ENCODE measurements around the gene TES. TPM values are rescaled to one million over a fixed set of nuclear protein-coding genes. Genes with fewer than 3 reads are reported as not detected.
"Not testable (repeated sequence)": the region's sequence is repeated elsewhere in the genome, so short reads cannot be mapped to it uniquely, and the experiment has no call there.

The TES gene
- total and polyA plus RNA-seq, 5 donors from 2014 or later, result 91.6 to 198 (median 188) TPM

GRCh38 chr7:116167177-116167576, 43.2 kb upstream of the TES start:
- Histone ChIP-seq H3K36me3 (ENCODE audit: control insufficient read depth, insufficient read depth, low read length) (no peaks in the 10 kb centered on the region), H3K27me3 (ENCODE audit: control insufficient read depth, insufficient read depth, low read length) (peaks cover 20% of the 10 kb centered on the region), H3K4me1 (ENCODE audit: control insufficient read depth, insufficient read depth, low read length, poor library complexity, severe bottlenecking) (peaks cover 7% of the 10 kb centered on the region), H3K27ac (ENCODE audit: insufficient read depth, low read length, poor library complexity, severe bottlenecking) (no peak overlapping the region), H3K9me3 (ENCODE audit: control insufficient read depth in 2 of 2, low read length in 2 of 2) (no peaks in the 10 kb centered on the region), H3K4me3 (ENCODE audit: low read depth, low read length) (no peak overlapping the region)
- H3K4me1 Mint-ChIP-seq, result peaks cover 0 to 5% (median 4%) of the 10 kb centered on the region in 4 donors
- DNase-seq, result peak in 2 of 3 donors; percentile 9 to 79
- peak overlapping the region in 1 of 4 donors; percentile 5 for H3K4me3 Mint-ChIP-seq
- ATAC-seq (ENCODE audit: low read depth in 2 of 2), result peak in 1 of 2 donors; percentile 79
- H3K9me3 Mint-ChIP-seq, result no peaks in the 10 kb centered on the region
- peaks cover 16% of the 10 kb centered on the region for H3K27me3 Mint-ChIP-seq
- H3K27ac Mint-ChIP-seq, result peak overlapping the region in 1 of 3 donors; percentile 45
- H3K36me3 Mint-ChIP-seq, result no peaks in the 10 kb centered on the region

DNA sequence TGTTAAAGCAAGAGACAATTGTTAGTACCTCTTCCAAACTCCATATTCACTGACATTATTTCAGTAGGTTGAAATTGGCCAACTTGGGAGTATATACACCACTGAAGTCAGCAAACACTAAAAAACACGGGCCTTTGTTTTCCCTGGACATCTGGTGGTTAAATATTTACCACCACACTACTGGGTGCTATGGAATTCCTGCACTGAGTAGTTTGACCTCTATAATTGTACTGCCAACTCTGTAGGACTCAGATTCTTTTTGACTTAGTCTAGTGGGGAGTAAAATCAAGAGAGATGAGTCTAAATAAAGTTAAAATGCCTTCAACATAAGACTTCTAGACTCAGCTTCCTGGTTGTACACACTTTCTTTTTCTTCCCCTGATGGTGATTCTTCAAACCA, 41.3 kb upstream of the TES start:
- Histone ChIP-seq H3K4me1 (ENCODE audit: control insufficient read depth, insufficient read depth, low read length, poor library complexity, severe bottlenecking) (peaks cover 7% of the 10 kb centered on the region), H3K36me3 (ENCODE audit: control insufficient read depth, insufficient read depth, low read length) (no peaks in the 10 kb centered on the region), H3K9me3 (ENCODE audit: control insufficient read depth in 2 of 2, low read length in 2 of 2) (no peaks in the 10 kb centered on the region), H3K27me3 (ENCODE audit: control insufficient read depth, insufficient read depth, low read length) (peaks cover 16% of the 10 kb centered on the region), H3K27ac (ENCODE audit: insufficient read depth, low read length, poor library complexity, severe bottlenecking) (no peak overlapping the region), H3K4me3 (ENCODE audit: low read depth, low read length) (no peak overlapping the region)
- Mint-ChIP-seq H3K36me3 (no peaks in the 10 kb centered on the region), H3K27ac (no peak overlapping the region), H3K4me3 (no peak overlapping the region), H3K9me3 (no peaks in the 10 kb centered on the region), H3K4me1 (peaks cover 0 to 5% (median 4%) of the 10 kb centered on the region in 4 donors), H3K27me3 (peaks cover 23% of the 10 kb centered on the region)
- DNase-seq (no peak), ATAC-seq (ENCODE audit: low read depth in 2 of 2) (no peak)

GRCh38 chr7:116170180-116170579, 40.2 kb upstream of the TES start:
- Histone ChIP-seq H3K27ac (ENCODE audit: insufficient read depth, low read length, poor library complexity, severe bottlenecking) (no peak overlapping the region), H3K36me3 (ENCODE audit: control insufficient read depth, insufficient read depth, low read length) (no peaks in the 10 kb centered on the region), H3K9me3 (ENCODE audit: control insufficient read depth in 2 of 2, low read length in 2 of 2) (no peaks in the 10 kb centered on the region), H3K27me3 (ENCODE audit: control insufficient read depth, insufficient read depth, low read length) (peaks cover 16% of the 10 kb centered on the region), H3K4me3 (ENCODE audit: low read depth, low read length) (no peak overlapping the region), H3K4me1 (ENCODE audit: control insufficient read depth, insufficient read depth, low read length, poor library complexity, severe bottlenecking) (peaks cover 7% of the 10 kb centered on the region)
- Mint-ChIP-seq H3K4me1 (peaks cover 0 to 5% (median 4%) of the 10 kb centered on the region in 4 donors), H3K27me3 (peaks cover 29% of the 10 kb centered on the region), H3K4me3 (no peak overlapping the region), H3K27ac (no peak overlapping the region), H3K9me3 (peaks cover 0 to 3% (median 0%) of the 10 kb centered on the region in 7 donors), H3K36me3 (no peaks in the 10 kb centered on the region)
- ATAC-seq (ENCODE audit: low read depth in 2 of 2) (no peak), DNase-seq (no peak)

- Histone ChIP-seq H3K9me3 (ENCODE audit: control insufficient read depth in 2 of 2, low read length in 2 of 2) (no peaks in the 10 kb centered on the region), H3K4me1 (ENCODE audit: control insufficient read depth, insufficient read depth, low read length, poor library complexity, severe bottlenecking) (peaks cover 7% of the 10 kb centered on the region), H3K36me3 (ENCODE audit: control insufficient read depth, insufficient read depth, low read length) (no peaks in the 10 kb centered on the region), H3K4me3 (ENCODE audit: low read depth, low read length) (no peak overlapping the region), H3K27ac (ENCODE audit: insufficient read depth, low read length, poor library complexity, severe bottlenecking) (no peak overlapping the region), H3K27me3 (ENCODE audit: control insufficient read depth, insufficient read depth, low read length) (peaks cover 15% of the 10 kb centered on the region)
- Mint-ChIP-seq H3K27me3 (peaks cover 36% of the 10 kb centered on the region), H3K9me3 (peaks cover 0 to 4% (median 0%) of the 10 kb centered on the region in 7 donors), H3K36me3 (no peaks in the 10 kb centered on the region), H3K4me1 (peaks cover 0 to 5% (median 4%) of the 10 kb centered on the region in 4 donors), H3K4me3 (no peak overlapping the region), H3K27ac (no peak overlapping the region)
- DNase-seq (no peak), ATAC-seq (ENCODE audit: low read depth in 2 of 2) (no peak)
These were observed 39.2 kb upstream of the TES start for GRCh38 chr7:116171094-116171493.

DNA sequence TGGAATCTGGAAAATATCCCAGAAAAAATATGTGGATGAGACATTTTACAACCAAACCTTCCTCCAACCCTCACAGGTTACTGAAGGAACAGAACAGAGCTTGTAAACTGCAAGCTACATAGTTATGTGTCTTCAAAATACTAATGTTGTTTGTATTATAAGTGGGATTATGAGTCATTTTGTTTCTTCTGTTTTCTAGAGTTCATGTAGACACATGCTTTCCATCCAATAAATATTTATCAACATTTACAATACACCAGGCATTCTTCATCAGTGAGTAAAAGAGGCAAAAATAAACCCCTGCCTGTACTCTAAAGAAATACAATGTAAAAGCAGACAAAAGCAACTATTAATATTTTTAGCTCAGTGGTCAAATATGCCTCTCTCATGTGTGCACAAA, 38.0 kb upstream of the TES start:
- no peak for ATAC-seq (ENCODE audit: low read depth in 2 of 2)
- H3K4me1 Mint-ChIP-seq, result peaks cover 0 to 2% (median 1%) of the 10 kb centered on the region in 4 donors
- no peak for DNase-seq
- Histone ChIP-seq H3K4me3 (ENCODE audit: low read depth, low read length) (no peak overlapping the region), H3K9me3 (ENCODE audit: control insufficient read depth in 2 of 2, low read length in 2 of 2) (no peaks in the 10 kb centered on the region), H3K36me3 (ENCODE audit: control insufficient read depth, insufficient read depth, low read length) (no peaks in the 10 kb centered on the region), H3K27me3 (ENCODE audit: control insufficient read depth, insufficient read depth, low read length) (peaks cover 13% of the 10 kb centered on the region), H3K27ac (ENCODE audit: insufficient read depth, low read length, poor library complexity, severe bottlenecking) (no peak overlapping the region), H3K4me1 (ENCODE audit: control insufficient read depth, insufficient read depth, low read length, poor library complexity, severe bottlenecking) (peaks cover under 1% of the 10 kb centered on the region)
- H3K27me3 Mint-ChIP-seq, result peaks cover 34% of the 10 kb centered on the region
- H3K27ac Mint-ChIP-seq, result no peak overlapping the region
- no peak overlapping the region for H3K4me3 Mint-ChIP-seq
- H3K9me3 Mint-ChIP-seq, result peaks cover 0 to 4% (median 0%) of the 10 kb centered on the region in 7 donors
- H3K36me3 Mint-ChIP-seq, result no peaks in the 10 kb centered on the region

DNA sequence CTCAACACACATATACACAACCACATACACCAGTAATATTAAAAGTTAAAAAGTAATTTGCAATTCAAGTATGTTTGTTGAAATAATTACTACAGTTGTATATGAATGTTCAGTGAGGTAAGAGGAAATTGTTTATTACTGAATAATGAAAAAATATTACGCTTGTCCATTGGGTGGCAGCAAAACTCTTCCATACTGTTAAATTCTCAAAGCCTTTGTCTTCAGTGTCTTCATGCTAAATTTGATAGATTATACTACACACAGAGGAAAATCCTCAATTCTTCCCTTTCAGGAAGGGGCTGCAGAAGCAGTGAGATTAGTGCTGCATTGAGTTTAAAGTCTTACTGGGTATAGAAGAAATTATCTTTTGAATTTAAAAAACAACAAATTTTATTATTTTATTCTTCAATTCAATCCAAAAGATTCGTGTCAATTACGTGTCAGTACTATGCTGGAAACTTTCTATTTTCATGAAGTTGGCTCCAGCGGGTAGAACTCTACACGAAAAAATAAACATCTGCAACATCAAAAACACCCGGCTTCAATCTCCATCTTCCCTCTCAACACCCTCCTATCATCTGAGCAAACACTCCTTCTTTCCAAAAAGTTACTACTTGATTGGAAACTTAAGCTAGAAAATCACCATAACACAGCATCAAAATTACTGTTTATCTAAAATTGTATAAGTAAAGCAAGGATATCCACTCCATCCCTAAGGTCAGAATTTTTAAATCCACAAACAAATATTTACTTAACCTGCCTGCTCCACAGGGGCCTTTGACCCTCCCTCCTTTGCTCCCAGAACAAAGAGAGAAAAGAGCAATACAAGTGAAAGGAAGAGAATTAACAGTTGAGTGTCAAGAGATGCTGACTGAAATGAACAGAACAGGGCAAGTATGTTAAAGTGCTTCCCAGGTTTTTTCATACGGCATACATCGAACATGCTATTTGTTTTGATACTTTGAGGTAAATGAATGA, 37.0 kb upstream of the TES start:
- H3K36me3 Mint-ChIP-seq, result no peaks in the 10 kb centered on the region

DNA sequence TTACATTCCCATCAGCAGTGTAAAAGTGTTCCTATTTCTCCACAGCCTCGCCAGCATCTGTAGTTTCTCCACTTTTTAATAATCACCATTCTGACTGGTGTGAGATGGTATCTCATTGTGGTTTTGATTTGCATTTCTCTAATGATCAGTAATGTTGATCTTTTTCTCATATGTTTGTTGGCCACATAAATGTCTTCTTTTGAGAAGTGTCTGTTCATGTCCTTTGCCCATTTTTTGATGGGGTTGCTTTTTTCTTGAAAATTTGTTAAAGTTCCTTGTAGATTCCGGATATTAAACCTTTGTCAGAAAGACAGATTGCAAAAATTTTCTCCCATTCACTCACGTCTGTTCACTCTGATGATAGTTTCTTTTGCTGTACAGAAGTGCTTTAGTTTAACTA, 35.2 kb upstream of the TES start:
- not testable (repeated sequence) for H3K4me1 ChIP-seq (ENCODE audit: control insufficient read depth, insufficient read depth, low read length, poor library complexity, severe bottlenecking); H3K27ac Mint-ChIP-seq; DNase-seq; H3K9me3 Mint-ChIP-seq; H3K4me3 ChIP-seq (ENCODE audit: low read depth, low read length); H3K4me1 Mint-ChIP-seq; ATAC-seq (ENCODE audit: low read depth in 2 of 2); H3K36me3 Mint-ChIP-seq; H3K27ac ChIP-seq (ENCODE audit: insufficient read depth, low read length, poor library complexity, severe bottlenecking); H3K36me3 ChIP-seq (ENCODE audit: control insufficient read depth, insufficient read depth, low read length); H3K4me3 Mint-ChIP-seq; H3K9me3 ChIP-seq (ENCODE audit: control insufficient read depth in 2 of 2, low read length in 2 of 2)
- peaks cover 11% of the 10 kb centered on the region for H3K27me3 ChIP-seq (ENCODE audit: control insufficient read depth, insufficient read depth, low read length)
- H3K27me3 Mint-ChIP-seq, result peaks cover 25% of the 10 kb centered on the region

More for the DNA sequence above, 37.0 kb upstream of the TES start:
- no peaks in the 10 kb centered on the region for H3K4me1 ChIP-seq (ENCODE audit: control insufficient read depth, insufficient read depth, low read length, poor library complexity, severe bottlenecking)
- Mint-ChIP-seq H3K9me3 (peaks cover 0 to 4% (median 0%) of the 10 kb centered on the region in 7 donors), H3K27me3 (peaks cover 27% of the 10 kb centered on the region), H3K4me3 (no peak overlapping the region), H3K4me1 (no peaks in the 10 kb centered on the region), H3K27ac (no peak overlapping the region)
- peak; percentile 8 to 77 (median 67) for DNase-seq
- H3K9me3 ChIP-seq (ENCODE audit: control insufficient read depth in 2 of 2, low read length in 2 of 2), result no peaks in the 10 kb centered on the region
- peaks cover 11% of the 10 kb centered on the region for H3K27me3 ChIP-seq (ENCODE audit: control insufficient read depth, insufficient read depth, low read length)
- no peak overlapping the region for H3K27ac ChIP-seq (ENCODE audit: insufficient read depth, low read length, poor library complexity, severe bottlenecking)
- ATAC-seq (ENCODE audit: low read depth in 2 of 2), result peak; percentile 44 to 68
- H3K36me3 ChIP-seq (ENCODE audit: control insufficient read depth, insufficient read depth, low read length), result no peaks in the 10 kb centered on the region
- H3K4me3 ChIP-seq (ENCODE audit: low read depth, low read length), result no peak overlapping the region
